Activated CD8-positive, alpha-beta memory T cell treated with anti-CD3 and anti-CD28 coated beads for 36 hours (primary cell): ENCODE results near the gene PACRG. TPM values are rescaled to one million over a fixed set of nuclear protein-coding genes. Genes with fewer than 3 reads are reported as not detected.

Experiments
- CTCF ChIA-PET: fragments of 350-600 bp; sonication (Branson Sonifier 250); formaldehyde crosslinking; loops from one replicate; lab custom pipeline; 2021; ENCODE audit warnings: antibody characterized with exemption; lab: Charles Lee
- POLR2A ChIA-PET: fragments of 350-600 bp; sonication (Branson Sonifier 250); formaldehyde crosslinking; loops from one replicate; lab custom pipeline; 2021; ENCODE audit warnings: antibody characterized with exemption; lab: Charles Lee
- total RNA-seq, 2 experiments: library from RNA; stranded (reverse); gene quantifications; one replicate each; pipeline ENCODE4 v1.2.3, GENCODE V29; 2021

PACRG gene
- total RNA-seq, 2 experiments from 2014 or later: not detected

DNA sequence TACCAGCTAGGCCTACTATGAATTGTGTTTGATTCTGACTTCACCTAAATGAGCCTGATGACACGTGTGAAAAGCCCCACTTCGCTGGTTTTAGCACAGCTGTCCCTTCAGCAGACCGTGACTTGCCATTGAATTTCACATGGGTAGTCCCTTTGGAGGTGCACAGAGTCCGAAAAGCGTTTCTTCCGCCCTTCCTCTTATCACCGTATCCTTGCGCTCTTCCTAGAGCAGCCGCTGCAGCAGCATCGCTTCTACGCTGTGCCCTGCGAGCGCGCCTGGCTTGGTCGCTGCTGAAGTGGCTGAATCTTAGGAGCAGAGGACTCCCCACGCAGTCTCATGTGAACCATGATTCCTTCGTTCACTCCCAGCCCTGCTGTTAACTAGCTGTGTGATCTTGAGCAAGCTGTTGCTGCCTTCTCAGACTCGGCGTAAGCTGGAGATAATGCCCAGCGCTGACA, 127.0 kb downstream of the PACRG start:
- POLR2A ChIA-PET: no interaction called here
- CTCF ChIA-PET: no interaction called here

DNA sequence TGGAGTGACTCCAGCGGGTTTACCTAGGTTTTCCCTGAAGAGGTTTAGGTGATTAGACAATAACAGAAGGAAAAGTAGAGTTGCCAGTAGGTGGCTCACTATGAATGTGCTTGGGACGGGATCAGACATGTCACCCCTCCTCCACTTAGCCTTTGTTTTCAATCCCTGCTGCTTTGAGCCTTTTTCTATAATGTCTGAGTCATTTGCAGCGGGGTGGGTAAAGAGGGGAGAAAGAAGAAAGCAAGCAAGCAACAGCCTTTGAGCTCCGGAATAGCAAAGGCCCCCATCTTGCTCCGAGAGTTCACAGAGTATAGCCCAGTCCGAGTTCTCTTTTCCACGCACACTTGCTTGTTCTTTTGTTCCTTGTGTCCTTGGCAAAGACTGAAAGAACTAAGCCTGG, 129.1 kb downstream of the PACRG start:
- CTCF ChIA-PET: no interaction called here
- POLR2A ChIA-PET: interaction anchor here (0.6 kb wide), 1 partner anchor 38 kb away, joined by 3 read pairs; no protein-coding TSS in a partner anchor

GRCh38 chr6:162857326-162857725, 129.6 kb downstream of the PACRG start:
- CTCF ChIA-PET: no interaction called here
- POLR2A ChIA-PET: no interaction called here

DNA sequence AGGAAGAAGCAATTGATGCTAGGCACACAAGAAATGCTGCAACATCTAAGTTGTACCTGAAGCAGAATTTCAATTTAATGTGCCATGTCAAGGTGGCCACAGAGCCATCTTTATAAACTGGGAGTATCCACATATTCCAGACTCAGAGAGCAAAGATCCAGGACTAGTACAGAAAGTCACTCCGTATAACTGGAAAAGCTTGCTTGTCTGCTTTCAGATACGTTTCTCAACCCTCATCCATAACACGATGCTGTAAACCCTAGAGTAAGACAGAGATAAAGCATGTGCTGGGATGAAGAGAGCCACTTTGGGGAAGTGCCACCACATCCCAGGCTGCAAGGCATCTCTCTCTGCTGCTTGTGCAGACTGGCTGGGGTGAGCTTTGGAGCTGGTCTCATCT, 134.7 kb downstream of the PACRG start:
- POLR2A ChIA-PET: no interaction called here
- CTCF ChIA-PET: no interaction called here

DNA sequence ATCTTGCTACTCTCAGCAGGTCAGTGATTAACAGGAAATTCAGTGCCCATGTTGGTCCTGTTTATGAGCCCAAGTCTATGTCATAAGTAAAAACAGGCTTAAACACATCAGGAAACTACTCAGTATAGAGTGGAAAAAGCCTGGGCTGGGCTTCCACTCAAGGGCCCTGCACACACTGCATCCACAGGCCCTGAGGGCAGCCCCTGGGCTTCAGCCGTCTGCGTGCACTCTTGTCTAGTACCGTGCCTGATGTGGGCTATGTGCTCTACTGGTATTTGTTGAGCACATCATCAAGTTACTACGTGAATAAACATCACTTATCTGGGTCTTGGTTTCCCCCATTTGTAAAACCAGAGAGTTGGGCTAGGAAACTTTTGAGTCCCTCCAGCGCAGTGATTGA, 135.2 kb downstream of the PACRG start:
- ChIA-PET POLR2A (no interaction called here), CTCF (no interaction called here)

- ChIA-PET CTCF (no interaction called here), POLR2A (no interaction called here)
Measured at GRCh38 chr6:162863821-162864220, 136.0 kb downstream of the PACRG start.

GRCh38 chr6:162864911-162865310, 137.1 kb downstream of the PACRG start:
- ChIA-PET POLR2A (no interaction called here), CTCF (no interaction called here)

DNA sequence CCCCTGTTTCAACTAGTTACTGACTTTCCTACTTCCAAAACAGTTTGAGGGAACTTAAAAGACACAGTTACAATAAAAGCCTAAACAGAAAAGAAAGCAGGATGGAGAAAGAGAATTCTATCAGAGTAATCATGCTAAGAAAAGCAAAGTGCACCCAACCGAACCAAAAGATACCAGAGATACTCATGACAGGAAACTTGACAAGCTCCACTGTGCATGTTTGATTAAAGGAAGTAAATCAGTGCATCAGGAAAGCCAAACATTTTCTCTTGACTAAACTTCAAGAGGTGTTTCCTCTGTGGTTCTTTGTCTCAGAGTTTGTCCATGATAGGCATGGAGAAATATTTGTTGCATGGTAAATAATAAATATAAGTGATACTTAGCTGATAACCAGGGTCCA, 138.9 kb downstream of the PACRG start:
- ChIA-PET CTCF (no interaction called here), POLR2A (no interaction called here)

DNA sequence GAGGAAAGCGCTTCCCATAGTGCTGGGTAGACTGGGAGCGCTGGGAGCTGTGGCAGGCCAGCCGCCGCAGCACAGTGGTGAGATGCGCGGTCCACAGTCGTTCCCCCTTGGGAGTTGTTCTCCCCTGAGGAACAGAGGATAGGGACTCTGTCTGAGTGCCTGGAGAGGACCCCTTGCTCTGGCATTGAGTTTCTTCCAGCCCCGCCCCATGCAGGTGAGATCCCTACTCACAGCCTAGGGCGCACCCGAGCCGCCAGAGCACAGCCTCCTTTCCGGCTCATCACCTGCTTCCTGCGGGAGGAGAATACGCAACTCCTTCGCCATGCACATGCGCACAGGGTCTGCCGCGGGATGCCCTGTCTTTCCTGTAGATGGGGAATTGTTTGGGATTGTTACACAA, 140.6 kb downstream of the PACRG start:
- CTCF ChIA-PET: no interaction called here
- POLR2A ChIA-PET: no interaction called here

- ChIA-PET CTCF (no interaction called here), POLR2A (no interaction called here)
Measured at GRCh38 chr6:162871966-162872365, 144.2 kb downstream of the PACRG start.

DNA sequence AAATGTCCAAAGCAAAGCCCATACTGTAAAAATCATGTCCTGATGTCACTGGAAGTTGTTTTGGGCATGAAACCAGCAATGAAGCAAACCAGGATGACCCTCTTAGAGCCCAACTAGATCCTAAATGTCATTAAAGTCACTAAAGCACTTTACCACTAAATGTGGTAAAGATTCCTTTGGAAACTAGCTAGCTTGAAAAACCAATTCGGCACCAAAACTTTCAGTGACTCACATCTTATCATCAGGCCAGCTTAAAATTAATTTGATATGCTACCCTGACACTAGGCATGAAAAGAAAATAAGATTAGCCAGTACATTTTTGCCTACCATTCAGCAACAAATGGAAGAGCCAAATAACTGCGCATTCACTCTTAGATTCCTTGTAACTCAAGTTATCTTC, 145.8 kb downstream of the PACRG start:
- ChIA-PET CTCF (no interaction called here), POLR2A (no interaction called here)

- ChIA-PET CTCF (no interaction called here), POLR2A (no interaction called here)
Measured at GRCh38 chr6:162875070-162875469, 147.3 kb downstream of the PACRG start.

DNA sequence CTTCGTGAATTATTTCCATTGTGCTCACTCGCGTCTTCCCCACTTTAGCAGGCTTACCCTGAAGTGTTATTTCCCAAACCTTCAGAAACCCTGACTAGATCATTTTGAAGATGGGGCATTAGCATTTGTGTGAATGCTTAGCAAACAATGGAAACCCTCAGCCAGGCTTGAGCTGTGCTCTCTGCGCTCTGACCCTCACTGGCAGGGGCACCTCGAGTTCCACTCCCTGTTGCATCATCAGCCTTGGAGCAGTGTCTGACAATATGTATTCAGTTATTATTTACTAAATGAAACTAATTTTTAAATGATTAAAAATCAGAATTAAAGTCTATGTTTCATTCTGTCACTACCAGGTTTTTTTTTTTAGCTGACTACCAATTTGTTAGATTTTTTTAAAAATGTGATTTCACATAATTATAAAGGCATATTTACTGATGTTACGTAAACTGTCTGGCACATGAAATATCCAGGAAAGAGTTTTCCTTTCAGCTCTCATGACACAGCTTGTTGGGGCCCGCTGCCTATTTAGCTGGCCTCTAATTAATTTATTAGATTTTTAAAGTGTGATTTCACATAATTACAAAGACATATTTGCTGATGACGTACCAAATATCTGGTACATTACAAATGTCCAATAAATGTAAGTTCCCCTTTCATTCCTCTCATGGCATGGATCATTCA, 155.2 kb downstream of the PACRG start:
- ChIA-PET POLR2A (no interaction called here), CTCF (no interaction called here)

DNA sequence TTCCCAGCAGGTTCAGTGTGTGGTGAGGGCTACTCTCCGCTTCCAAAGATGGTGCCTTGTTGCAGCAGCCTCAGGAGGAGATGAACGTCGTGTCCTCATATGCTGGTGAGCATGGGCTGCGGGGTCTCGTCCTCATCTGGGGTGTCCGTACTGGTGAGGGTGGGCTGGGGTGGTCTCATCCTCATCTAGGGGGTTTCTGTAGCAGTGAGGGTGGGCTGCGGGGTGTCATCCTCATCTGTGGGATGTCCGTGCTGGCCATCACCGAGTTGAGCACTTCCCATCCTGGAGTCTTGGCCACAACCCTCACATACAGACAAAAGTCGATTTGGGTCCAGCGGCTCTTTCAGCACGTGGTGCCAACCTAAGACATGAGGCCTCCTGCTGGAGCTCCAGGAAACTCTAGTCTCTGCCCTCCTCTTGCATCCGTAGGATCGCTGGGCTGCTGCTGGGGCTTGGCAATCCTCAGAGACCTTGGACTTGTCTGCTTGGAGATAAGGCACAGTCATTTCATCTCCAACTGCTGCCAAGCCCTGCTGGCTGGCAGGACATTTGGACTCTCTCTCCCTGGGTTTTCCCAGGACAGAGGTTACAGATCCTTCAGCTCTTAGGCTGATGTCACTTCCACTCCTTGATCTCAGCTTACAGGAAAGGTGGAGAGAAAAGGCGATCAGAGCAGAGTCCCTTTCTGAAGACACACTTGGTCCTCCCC, 160.4 kb downstream of the PACRG start:
- POLR2A ChIA-PET: no interaction called here
- CTCF ChIA-PET: no interaction called here

- CTCF ChIA-PET: no interaction called here
Measured at GRCh38 chr6:162889303-162889702, 161.5 kb downstream of the PACRG start.

DNA sequence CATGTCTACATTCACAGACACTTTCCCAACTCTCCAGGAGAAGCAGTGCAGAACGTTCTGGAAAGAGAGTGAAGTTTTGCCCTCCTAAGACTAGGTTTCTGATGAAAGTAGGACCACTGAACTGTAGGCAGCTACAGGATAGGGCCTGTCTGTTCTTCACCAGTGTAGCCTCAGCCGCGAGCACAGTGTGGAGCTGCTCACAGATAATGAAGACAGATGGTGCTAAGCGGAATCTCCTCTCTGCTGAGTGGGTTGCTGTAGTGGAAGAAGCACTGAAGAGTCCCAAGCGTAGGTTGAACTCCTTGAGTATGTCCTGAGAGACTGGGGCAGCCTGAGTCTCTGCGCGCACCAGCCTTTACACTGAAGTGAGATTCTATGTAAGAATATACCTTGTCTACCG, 170.2 kb downstream of the PACRG start:
- POLR2A ChIA-PET: no interaction called here
- CTCF ChIA-PET: no interaction called here

More at GRCh38 chr6:162889303-162889702, 161.5 kb downstream of the PACRG start:
- POLR2A ChIA-PET: no interaction called here

DNA sequence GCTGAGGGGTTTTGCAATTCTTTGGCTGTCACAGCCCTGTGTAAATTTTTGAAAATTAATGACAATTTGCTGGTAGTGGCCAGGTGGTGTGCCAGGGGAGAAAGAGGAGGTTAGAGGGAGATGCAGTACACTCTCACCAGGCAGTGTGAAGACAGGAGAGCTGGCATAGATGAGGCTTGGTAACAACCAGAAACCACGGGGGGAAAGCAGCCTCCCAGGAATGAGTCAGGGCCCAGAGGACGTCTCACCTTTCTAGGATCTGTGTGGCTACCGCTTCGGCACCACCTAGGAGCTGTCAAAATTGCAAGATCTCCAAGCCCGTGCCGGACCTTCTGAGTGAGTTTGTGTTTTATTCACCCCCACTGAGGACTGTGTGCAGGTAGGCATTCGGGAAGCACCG, 171.4 kb downstream of the PACRG start:
- ChIA-PET POLR2A (no interaction called here), CTCF (no interaction called here)

DNA sequence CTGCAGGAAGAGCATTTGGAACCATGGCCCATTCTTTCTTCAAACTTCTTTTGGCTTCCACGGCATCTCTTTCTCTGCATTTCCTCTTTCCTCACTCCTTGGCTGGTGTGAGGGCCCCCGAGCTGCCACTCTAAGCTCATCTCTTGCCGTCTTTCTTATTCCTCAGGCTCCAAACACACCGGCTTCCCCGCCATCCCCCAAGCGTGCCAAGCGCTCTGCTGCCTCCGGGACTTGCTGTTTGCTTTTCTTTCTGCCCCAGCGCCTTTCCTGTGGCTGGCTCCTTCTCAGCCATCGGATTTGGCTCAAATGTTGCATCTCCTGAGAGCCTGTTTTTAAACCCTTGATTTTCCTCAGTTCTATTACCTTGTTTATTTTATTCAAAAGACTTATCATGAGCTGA, 172.7 kb downstream of the PACRG start:
- ChIA-PET POLR2A (no interaction called here), CTCF (no interaction called here)

DNA sequence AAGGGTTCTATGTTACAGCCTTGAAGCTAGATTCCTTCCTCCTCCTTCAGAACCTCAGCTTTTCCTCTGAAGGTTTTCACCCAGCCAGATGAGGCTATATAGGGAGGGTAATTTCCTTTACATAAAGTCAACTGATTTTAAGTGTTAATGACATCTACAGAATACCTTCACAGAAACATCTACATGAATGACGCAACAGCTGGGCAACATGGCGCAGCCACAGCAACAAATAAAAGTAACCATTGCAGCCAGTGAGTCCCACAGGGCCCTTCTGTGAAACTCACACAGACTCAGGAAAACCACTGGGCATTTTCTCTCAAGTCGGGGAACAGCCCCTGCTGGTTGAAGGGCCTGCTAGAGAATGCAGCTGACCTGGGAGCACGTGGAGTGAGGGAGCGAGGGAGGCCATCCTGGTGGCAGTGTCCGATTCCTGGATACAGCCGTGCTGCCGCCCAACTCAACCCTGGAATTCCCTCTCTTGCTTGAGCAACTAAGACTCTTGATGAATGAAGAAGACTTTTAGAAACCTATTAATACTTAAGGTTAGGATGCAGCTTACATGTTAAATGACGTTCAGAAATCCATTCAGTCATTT, 176.4 kb downstream of the PACRG start:
- CTCF ChIA-PET: no interaction called here
- POLR2A ChIA-PET: no interaction called here

DNA sequence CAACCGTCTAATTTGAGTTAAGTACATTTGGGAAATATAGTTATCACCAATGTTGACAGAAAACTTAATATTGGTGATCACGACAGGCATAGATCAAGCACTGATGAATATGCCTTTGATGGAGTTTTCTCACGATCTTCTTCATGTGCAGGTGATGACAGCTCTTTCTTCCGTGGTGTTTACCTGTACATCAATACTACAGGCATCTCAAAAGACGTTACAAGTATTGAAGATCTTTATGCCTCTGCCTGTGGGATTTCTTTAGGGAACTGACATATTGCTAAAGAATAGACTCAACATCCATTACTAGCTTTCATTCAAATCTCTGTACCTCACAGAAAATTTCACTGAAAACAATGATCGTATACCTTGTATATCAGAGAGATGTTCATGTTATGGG, 178.7 kb downstream of the PACRG start:
- ChIA-PET POLR2A (no interaction called here), CTCF (interaction anchor here (1.5 kb wide), 1 partner anchor 10 kb away, joined by 3 read pairs; no protein-coding TSS in a partner anchor)
